GM19328 (cell line): ENCODE measurements around the gene NCAM1.

Experiments used
- ATAC-seq: cut with Tn5 transposase; IDR thresholded peaks from one replicate; pipeline ENCODE4 v1.9.1; 2021; ENCODE audit warnings: mild to moderate bottlenecking, moderate library complexity; ENCODE audit not compliant: unreplicated experiment

Gene NCAM1

GRCh38 chr11:113121746-113122145, 160.5 kb downstream of the NCAM1 start:
- ATAC-seq, result no peak

GRCh38 chr11:113124006-113124405, 162.8 kb downstream of the NCAM1 start:
- ATAC-seq, result no peak

DNA sequence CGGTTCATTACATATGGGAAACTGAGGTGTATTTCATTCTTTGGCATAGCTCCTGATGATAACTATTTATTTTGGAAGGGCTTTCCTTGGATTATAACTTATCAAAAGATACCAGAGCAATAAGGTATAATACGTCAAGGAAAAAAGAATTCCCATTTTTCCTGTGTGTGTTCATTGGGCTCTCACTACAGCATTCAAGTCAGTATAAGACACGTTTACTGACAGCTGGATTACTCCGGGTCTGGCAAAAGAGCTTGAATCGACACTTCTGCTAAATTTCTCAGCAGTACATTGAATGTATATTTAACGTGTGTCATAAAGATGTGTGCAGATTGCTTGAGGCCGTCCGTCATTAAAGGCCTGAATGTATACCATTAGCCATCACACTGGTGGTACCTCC, 163.4 kb downstream of the NCAM1 start:
- ATAC-seq, result no peak

DNA sequence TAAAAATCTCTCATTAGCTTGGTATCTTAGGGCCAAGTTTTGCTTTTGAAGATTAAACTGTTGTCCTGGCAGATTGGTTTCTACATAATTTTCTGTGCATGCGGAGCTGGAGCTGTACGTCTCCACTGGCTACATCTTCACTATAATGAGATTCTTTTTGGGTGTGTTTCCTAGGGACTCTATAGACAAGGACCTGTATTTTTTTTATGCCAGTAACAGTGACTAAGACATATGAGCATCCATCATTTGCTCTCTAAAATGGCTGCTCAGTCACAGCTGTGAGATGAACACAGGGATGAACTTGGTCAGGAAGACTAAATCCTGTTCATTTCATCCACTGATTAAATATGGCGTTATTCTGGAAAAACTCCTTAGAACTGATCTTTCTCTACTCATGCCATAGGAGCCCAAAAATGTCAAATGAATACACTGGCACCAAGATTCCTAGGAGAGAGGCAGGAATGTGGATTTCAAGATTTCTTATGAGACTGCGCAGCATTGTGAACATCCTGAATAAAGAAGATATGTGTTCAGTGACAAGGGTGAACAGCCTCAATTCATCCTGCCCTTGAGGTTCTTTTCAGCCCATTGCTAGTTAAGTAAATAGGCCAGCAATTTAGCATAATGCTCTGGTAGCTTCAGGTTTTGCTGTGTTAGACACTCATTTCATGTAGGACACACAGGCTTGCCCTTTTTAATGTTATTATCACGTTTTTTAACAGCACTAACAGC, 168.2 kb downstream of the NCAM1 start:
- no peak for ATAC-seq

DNA sequence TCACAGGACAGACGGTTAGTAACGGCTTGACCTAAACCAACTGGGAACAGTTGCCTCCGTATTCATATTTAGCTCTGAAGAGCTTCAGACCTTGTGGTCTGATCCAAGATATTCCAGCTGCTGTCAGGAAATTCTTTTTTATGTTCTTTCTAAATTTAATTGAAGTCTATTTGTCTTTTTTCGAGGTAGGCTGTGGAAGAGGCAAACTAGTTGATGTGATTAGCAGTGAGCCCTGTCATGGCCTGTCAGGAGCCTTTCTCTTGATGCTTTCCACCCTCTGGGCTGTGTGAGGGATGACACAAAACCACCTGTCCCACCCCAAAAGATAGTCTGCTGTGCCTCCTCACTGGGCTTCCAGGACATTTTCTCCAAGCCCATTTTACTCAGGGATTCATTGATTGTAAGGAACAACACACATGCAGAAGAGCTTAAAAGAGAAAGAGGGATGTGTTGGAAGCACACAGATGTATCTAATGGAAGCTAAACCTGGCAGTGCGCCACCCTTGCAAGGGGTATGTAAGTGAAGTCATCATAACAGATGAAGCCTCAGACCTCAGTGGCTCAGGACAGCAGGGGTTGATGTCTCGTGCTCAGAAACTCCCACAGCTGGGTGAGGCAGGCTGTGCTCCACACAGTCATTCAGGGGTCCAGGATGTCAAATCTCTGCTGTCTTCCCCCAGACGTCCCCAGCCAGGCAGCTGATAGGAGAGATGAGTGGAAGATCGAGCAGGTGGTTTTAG, 170.0 kb downstream of the NCAM1 start:
- no peak for ATAC-seq

- ATAC-seq, result no peak
Measured at GRCh38 chr11:113133071-113133470, 171.9 kb downstream of the NCAM1 start.

DNA sequence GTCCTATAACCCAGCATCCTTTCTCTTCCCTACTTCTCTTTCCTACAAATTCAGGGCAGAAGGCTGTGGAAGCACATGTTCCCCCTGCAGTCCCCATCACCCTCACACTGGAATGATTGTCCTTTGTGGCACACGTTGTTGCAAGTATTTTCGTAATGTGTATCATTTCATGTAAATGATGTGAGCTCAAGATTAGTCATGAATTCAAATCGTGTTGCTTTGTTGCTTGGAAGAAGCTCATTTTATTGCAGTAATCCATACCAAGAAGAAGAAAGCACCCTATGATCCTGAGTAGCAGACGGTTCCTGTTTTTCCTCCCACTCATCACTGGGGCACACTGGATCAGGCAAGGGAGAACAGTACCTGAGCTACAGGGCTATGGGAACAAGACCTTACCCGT, 173.4 kb downstream of the NCAM1 start:
- no peak for ATAC-seq

GRCh38 chr11:113137713-113138529, 176.7 kb downstream of the NCAM1 start:
- ATAC-seq, result no peak

DNA sequence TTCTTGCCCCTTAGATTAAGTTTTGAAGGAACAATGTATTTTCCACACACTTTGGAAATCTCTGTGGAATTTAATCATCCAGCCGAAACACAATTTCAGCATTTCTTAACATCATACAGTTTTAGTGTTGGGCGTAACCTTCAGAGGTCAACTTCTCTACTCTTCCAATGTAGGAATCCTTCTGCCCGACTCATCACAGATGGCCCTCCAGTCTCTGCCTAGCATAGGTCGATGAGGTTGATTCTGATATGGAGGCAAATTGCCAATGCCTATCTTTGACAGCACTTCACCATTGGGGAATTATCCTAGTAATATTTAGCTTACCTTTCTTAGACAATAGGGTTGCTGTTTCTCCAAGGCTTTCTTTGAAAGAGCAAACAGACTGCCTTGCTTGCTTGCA, 177.5 kb downstream of the NCAM1 start:
- no peak for ATAC-seq

GRCh38 chr11:113141010-113141409, 179.8 kb downstream of the NCAM1 start:
- ATAC-seq, result no peak

DNA sequence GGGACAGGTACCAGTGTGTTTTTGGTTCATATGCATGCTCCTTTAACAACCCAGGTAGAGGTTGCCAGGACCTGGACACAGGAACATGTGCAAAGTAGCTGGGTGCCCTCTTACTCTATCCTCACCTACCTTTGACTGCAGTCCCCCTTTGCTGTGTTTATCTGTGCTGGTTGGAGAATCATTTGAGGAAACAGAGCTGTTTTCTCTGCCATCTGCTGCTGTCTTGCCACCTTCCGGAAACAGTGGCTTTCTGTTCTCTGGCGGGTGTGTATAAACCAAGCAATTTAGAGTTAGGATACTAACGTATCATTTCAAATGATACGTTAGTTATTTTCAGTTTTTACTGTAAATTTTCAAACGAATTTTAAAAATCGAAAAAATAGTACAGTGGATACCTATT, 181.3 kb downstream of the NCAM1 start:
- ATAC-seq, result no peak

DNA sequence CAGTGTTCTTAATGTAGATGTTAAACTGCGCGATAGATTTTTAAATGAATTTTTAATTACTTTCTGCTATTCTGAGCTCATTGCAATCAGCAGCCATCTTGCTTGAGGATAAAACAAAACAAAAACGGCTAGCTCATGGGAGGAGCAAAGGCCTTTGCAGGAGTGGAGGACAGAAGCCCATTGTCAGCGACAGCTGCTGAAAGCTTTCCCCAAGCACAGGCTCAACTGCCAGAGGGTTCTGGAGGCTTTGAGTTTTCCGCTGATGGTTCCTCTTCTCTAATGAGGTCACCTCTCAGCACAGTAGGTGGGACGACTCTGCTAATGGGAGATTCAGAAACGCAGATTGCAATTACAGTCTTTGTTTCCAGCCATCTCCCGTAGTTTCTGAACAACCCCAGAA, 186.0 kb downstream of the NCAM1 start:
- ATAC-seq, result no peak

DNA sequence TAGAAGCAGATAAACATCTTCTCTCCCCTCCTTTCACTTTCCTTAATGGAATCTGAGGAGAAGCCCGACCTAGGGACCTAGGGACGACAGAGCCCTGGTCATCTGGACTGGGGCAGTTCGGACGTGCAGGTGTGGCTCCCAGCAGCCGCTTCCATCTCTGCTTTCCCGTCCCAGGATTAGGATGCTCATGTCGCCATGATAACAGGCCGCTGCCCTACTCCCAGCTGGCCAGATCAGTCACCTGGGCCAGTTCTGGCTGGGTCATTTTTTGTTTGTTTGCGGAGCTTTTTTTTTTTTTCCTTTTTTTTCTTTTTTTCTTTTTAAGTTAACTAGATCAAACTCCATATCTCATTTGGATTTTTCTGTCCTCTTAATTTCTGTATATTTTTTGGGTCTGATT, 186.9 kb downstream of the NCAM1 start:
- ATAC-seq, result no peak

GRCh38 chr11:113148652-113149051, 187.4 kb downstream of the NCAM1 start:
- ATAC-seq, result no peak

DNA sequence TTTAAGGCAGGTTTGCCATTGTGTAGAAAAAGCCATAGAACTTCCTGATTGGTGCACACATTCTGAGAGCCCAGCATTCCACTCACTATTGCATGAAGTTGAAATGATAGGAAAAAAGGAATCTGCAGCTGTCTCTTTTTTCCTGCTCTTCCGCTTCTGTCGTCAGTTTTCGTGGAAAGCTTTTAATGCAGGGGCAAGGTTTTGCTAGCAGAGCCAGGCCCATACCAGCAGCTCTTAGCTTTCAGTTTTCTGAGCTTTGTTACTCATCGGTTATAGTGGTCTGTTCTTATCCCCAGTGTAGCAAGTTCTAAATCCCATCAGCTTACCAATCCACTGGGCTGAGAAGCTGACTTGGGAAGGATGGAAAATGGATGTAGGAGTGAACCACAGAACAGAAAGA, 190.3 kb downstream of the NCAM1 start:
- ATAC-seq, result no peak

- no peak for ATAC-seq
Measured at GRCh38 chr11:113152500-113152899, 191.3 kb downstream of the NCAM1 start.

- no peak for ATAC-seq
Measured at GRCh38 chr11:113153847-113154246, 192.6 kb downstream of the NCAM1 start.

GRCh38 chr11:113159988-113160807, 199.0 kb downstream of the NCAM1 start:
- ATAC-seq, result no peak

DNA sequence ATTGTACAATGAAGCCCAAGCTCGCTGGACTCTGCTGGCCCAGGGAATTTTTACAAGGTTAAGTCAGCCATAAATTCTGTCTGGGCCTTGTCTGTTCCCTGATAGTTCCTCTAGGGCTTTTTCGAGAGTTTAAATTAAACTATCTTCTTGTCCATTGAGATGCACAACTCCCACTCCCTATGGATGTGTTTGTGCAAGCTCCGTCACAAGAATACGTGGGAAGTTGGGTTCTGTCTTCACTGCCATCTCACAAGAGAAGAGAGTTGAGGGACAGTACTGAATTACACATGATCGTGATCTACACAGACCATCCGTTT, 199.5 kb downstream of the NCAM1 start:
- ATAC-seq, result no peak

- no peak for ATAC-seq
Measured at GRCh38 chr11:113161711-113162591, 200.7 kb downstream of the NCAM1 start.
